Caco-2 (cell line): ENCODE results near the gene GGACT. TPM values are rescaled to one million over a fixed set of nuclear protein-coding genes. Genes with fewer than 3 reads are reported as not detected.
"Not testable (repeated sequence)": the region's sequence is repeated elsewhere in the genome, so short reads cannot be mapped to it uniquely, and the experiment has no call there.

Source experiments
- BruUV-seq: library from RNA; stranded (reverse); fragments of 400-500 nt; replicated peaks from 2 replicates; lab custom pipeline; 2021; lab: Mats Ljungman, UMichigan
- CTCF ChIA-PET: fragments of 300-600 bp; sonication (Branson Sonifier 250); formaldehyde crosslinking; loops from one replicate; lab custom pipeline; 2022; ENCODE audit warnings: antibody characterized with exemption; lab: Charles Lee
- POLR2A ChIA-PET: fragments of 300-600 bp; sonication (Branson Sonifier 250); formaldehyde crosslinking; loops from one replicate; lab custom pipeline; 2022; ENCODE audit warnings: antibody characterized with exemption; lab: Charles Lee
- DNase-seq, 2 experiments: peaks; one replicate each; pipeline versions ENCODE4 v3.0.0 to v3.0.0-alpha.2; 2020 to 2022
- H3K27me3 ChIP-seq: replicated peaks from 2 replicates; pipeline ENCODE4 v1.6.0; 2011; ENCODE audit warnings: low read length; ENCODE audit not compliant: control insufficient read depth, insufficient read depth
- H3K36me3 ChIP-seq: 2 replicates; pipeline ENCODE4 v1.5.1; 2011; ENCODE audit warnings: low read length; ENCODE audit not compliant: control insufficient read depth, insufficient read depth
- H3K4me1 ChIP-seq: fragments of 250-450 bp; sonication (Bioruptor Pico); 2 replicates; pipeline ENCODE4 v1.5.1; 2020; ENCODE audit warnings: mild to moderate bottlenecking
- H3K4me3 ChIP-seq: 2 replicates; pipeline ENCODE4 v1.5.1; 2011; ENCODE audit warnings: low read depth, mild to moderate bottlenecking, control low read depth, low read length
- H3K9me3 ChIP-seq: fragments of 250-450 bp; sonication (Bioruptor Pico); 2 replicates; pipeline ENCODE4 v1.5.1; 2020; ENCODE audit warnings: mild to moderate bottlenecking, moderate library complexity
- H3K27ac Mint-ChIP-seq: one replicate; pipeline ENCODE4 v1.8.0; 2022; ENCODE audit warnings: mixed read lengths; ENCODE audit not compliant: unreplicated experiment
- H3K27me3 Mint-ChIP-seq: one replicate; pipeline ENCODE4 v1.8.0; 2022; ENCODE audit warnings: mixed read lengths; ENCODE audit not compliant: insufficient read depth, unreplicated experiment
- H3K36me3 Mint-ChIP-seq: one replicate; pipeline ENCODE4 v1.8.0; 2022; ENCODE audit warnings: mild to moderate bottlenecking, mixed read lengths; ENCODE audit not compliant: insufficient read depth, unreplicated experiment
- H3K4me1 Mint-ChIP-seq: one replicate; pipeline ENCODE4 v1.8.0; 2022; ENCODE audit warnings: low read depth, mixed read lengths; ENCODE audit not compliant: unreplicated experiment
- H3K4me3 Mint-ChIP-seq: one replicate; pipeline ENCODE4 v1.8.0; 2022; ENCODE audit warnings: mild to moderate bottlenecking, moderate library complexity, mixed read lengths; ENCODE audit not compliant: unreplicated experiment
- H3K9me3 Mint-ChIP-seq: one replicate; pipeline ENCODE4 v1.8.0; 2022; ENCODE audit warnings: mixed read lengths; ENCODE audit not compliant: unreplicated experiment
- intact Hi-C: fragments of 100-400 bp; cut with micrococcal nuclease; formaldehyde crosslinking; loops from one replicate; pipeline ENCODE4 v1.10.0; 2022; ENCODE audit not compliant: unreplicated experiment
- total RNA-seq: library from RNA; stranded (reverse); gene quantifications from 2 replicates; pipeline ENCODE4 v1.2.3, GENCODE V29; 2022
- TF ChIP-seq, protein P1 (sequence below), 2 experiments: fragments of 200-600 bp in 1 of 2; IDR thresholded peaks; 1 replicate in 1 of 2; 2 replicates in 1 of 2; pipeline versions ENCODE4 v1.5.1 to v1.8.0; 2011 to 2022; ENCODE audit warnings: antibody characterized with exemption in 1 of 2, control low read depth in 1 of 2, inconsistent platforms in 1 of 2, low read depth in 1 of 2, low read length in 1 of 2, mild to moderate bottlenecking in 1 of 2, moderate library complexity in 1 of 2; ENCODE audit not compliant: insufficient read depth in 1 of 2, severe bottlenecking in 1 of 2, unreplicated experiment in 1 of 2

Gene GGACT
- total RNA-seq, 1 experiment from 2014 or later: 3.6 TPM

DNA sequence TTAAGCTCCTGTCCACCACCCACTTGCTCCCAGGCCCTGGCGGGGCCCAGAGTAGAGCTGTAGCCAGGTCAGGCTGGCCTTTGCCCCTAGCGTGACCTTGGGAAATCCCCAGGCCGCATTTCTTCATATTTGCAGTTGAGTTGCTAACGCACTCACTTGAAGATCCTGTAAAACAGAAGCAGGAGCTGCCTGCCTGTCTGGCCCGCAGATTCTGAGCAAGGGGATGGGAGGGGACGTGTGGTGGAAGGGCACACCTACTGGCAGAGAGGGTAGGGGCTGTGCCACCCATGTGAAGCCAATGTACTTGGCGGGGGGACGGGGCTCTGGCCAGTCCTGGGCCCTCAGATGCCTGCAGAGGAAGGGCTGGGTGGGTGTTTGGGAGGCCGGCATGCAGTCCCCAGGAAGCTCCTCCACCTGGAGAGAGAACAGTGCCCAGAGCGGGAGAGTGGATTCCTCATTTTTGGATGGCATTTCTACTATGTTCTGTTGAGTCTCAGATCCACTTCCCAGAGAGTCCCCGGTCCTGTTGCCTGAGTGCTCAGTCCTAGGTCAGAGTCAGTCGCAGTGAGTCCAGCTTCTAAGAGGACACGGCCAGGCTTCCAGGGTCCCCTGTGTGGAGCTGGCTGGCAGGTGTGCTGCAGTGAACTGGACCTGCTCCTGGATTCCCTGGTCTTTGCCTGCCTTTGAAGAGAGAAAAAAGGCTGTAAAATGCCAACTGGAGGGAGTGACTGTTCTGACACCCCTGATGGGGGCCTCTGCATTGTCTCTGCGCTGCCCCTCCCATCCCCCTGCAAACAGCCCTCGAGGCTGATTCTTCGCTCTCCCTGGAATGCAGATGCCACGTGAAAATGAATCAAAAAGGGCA is 62.9 kb downstream of the GGACT start:
- TF ChIP-seq, protein P1, sequence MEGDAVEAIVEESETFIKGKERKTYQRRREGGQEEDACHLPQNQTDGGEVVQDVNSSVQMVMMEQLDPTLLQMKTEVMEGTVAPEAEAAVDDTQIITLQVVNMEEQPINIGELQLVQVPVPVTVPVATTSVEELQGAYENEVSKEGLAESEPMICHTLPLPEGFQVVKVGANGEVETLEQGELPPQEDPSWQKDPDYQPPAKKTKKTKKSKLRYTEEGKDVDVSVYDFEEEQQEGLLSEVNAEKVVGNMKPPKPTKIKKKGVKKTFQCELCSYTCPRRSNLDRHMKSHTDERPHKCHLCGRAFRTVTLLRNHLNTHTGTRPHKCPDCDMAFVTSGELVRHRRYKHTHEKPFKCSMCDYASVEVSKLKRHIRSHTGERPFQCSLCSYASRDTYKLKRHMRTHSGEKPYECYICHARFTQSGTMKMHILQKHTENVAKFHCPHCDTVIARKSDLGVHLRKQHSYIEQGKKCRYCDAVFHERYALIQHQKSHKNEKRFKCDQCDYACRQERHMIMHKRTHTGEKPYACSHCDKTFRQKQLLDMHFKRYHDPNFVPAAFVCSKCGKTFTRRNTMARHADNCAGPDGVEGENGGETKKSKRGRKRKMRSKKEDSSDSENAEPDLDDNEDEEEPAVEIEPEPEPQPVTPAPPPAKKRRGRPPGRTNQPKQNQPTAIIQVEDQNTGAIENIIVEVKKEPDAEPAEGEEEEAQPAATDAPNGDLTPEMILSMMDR (IDR thresholded peaks at IDR 0.05; ENCODE audit: insufficient read depth in 1 of 2, low read depth in 1 of 2, low read length in 1 of 2, severe bottlenecking in 1 of 2, unreplicated experiment in 1 of 2): no peak
- ChIA-PET POLR2A (no interaction called here), CTCF (interaction anchor here (1.1 kb wide), 1 partner anchor 47 kb away, joined by 3 read pairs; no protein-coding TSS in a partner anchor)
- H3K27me3 ChIP-seq: no peaks in the 10 kb centered on the region
- peak overlapping the region; percentile 39 for H3K27ac Mint-ChIP-seq
- no peaks in the 10 kb centered on the region for H3K27me3 Mint-ChIP-seq
- no peaks in the 10 kb centered on the region for H3K9me3 ChIP-seq
- no TSS peak for BruUV-seq
- H3K36me3 ChIP-seq: no peaks in the 10 kb centered on the region
- H3K4me1 Mint-ChIP-seq: peaks cover 8% of the 10 kb centered on the region
- H3K4me1 ChIP-seq: peaks cover 8% of the 10 kb centered on the region
- no peak overlapping the region for H3K4me3 Mint-ChIP-seq
- H3K36me3 Mint-ChIP-seq: peaks cover 24% of the 10 kb centered on the region
- H3K9me3 Mint-ChIP-seq: no peaks in the 10 kb centered on the region
- H3K4me3 ChIP-seq: no peak overlapping the region
- peak in 1 of 2 experiments; percentile 63 for DNase-seq
- intact Hi-C loops: no loop called here

DNA sequence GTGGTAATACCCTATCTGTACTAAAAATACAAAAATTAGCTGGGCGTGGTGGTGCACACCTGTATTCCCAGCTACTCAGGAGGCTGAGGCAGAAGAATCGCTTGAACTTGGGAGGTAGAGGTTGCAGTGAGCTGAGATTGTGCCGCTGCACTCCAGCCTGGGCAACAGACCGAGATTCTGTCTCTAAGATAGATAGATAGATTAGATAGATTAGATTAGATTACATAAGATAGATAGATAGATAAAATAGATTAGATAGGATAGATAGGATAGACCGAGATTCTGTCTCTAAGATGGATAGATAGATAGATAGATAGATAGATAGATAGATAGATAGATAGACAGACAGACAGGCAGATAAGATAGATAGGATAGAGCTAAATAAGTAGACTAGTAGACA is 63.9 kb downstream of the GGACT start:
- CTCF ChIA-PET, H3K4me3 Mint-ChIP-seq: not testable (repeated sequence)
- peak overlapping the region; percentile 39 for H3K27ac Mint-ChIP-seq

DNA sequence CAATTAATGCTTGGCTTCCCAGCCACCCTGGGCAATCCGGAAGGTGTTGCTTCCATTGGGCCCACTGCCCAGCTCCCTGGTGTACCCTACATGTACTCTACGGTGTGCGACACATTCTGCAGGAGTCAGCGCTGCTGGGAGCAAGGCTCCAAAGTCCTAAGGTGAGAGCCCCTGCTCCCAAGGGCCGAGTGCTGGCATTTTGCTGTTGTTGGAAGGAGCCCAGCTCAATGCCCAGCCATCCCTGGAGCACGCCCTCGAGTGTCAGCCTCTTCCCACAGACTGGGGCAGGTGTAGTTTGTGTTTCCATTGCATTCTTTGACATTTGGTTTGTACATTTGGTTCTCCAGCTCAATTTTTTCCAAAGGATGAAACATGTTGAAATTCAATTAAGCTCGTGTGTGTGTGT is 64.6 kb downstream of the GGACT start:
- intact Hi-C loops: no loop called here
- no TSS peak for BruUV-seq

More for the DNA sequence above, 63.9 kb downstream of the GGACT start:
- H3K27me3 ChIP-seq, H3K9me3 Mint-ChIP-seq, H3K4me3 ChIP-seq, H3K4me1 ChIP-seq, H3K27me3 Mint-ChIP-seq, intact Hi-C loops, H3K4me1 Mint-ChIP-seq, DNase-seq, POLR2A ChIA-PET, H3K9me3 ChIP-seq, BruUV-seq, H3K36me3 ChIP-seq: not testable (repeated sequence)
- H3K36me3 Mint-ChIP-seq: peaks cover 23% of the 10 kb centered on the region

More for the DNA sequence above, 64.6 kb downstream of the GGACT start:
- Histone ChIP-seq H3K4me3 (no peak overlapping the region), H3K4me1 (peaks cover 8% of the 10 kb centered on the region), H3K36me3 (no peaks in the 10 kb centered on the region), H3K27me3 (no peaks in the 10 kb centered on the region), H3K9me3 (no peaks in the 10 kb centered on the region)
- H3K27ac Mint-ChIP-seq: no peak overlapping the region
- CTCF ChIA-PET: no interaction called here
- H3K36me3 Mint-ChIP-seq: peaks cover 16% of the 10 kb centered on the region
- no peak overlapping the region for H3K4me3 Mint-ChIP-seq
- peaks cover 8% of the 10 kb centered on the region for H3K4me1 Mint-ChIP-seq
- H3K9me3 Mint-ChIP-seq: no peaks in the 10 kb centered on the region
- TF ChIP-seq, protein P1 (IDR thresholded peaks at IDR 0.05; ENCODE audit: insufficient read depth in 1 of 2, low read depth in 1 of 2, low read length in 1 of 2, severe bottlenecking in 1 of 2, unreplicated experiment in 1 of 2): no peak
- POLR2A ChIA-PET: no interaction called here
- DNase-seq: no peak
- no peaks in the 10 kb centered on the region for H3K27me3 Mint-ChIP-seq
